ENCODE measurements around the gene MVB12B.

Gene MVB12B

DNA sequence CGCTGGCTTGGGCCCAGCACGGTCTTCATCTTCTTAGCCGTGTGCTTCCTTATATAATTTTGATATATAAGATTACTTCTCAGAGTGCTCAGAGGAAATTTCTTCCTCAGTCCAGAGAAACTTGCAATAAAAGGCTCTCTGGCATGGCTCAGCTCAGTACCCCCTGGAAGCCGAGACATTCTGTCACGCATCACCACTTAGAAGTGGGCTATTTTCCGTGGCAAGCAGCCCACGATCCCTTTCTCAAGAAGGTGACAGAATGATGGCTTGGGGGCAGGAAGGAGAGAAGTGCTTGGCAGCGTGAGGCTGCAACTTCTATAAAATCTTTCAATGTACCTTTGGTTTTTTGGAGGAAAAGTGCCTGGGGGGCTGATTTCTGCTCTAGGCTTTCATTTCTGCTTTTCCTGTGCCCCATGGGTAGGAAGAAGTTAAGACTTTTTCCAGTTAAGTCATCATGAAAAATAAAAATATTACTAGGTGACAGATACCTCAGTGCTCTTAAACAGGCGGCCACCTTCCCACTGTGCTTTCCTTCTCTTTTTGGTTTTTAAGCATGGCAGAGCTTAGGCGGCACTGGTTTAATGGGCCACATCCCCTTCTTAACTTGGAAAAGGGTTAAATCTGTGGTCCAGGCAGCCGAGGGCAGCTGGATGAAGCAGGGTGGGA is 104.6 kb downstream of the MVB12B start:
- no peak for DNase-seq (ENCODE audit: low read depth)

DNA sequence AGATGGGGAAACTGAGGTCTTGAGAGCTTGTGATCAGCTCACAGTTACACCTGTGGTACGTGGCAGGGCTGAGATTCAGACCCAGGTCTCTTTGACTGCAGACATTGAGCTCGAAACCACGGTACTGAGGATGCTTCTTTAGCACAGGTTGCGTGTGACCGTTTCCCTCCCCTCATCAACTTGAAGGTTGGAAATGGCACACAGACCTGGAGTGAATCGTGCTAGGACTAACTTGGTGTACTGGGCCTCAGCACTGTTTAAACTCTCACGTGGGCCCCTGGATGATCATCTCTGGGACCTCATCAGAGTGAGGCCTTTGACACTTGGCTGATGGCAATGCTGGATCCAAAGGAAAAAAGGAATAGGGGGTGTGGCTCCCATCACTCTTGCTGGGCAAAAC is 106.0 kb downstream of the MVB12B start:
- no peak for DNase-seq (ENCODE audit: low read depth)

DNA sequence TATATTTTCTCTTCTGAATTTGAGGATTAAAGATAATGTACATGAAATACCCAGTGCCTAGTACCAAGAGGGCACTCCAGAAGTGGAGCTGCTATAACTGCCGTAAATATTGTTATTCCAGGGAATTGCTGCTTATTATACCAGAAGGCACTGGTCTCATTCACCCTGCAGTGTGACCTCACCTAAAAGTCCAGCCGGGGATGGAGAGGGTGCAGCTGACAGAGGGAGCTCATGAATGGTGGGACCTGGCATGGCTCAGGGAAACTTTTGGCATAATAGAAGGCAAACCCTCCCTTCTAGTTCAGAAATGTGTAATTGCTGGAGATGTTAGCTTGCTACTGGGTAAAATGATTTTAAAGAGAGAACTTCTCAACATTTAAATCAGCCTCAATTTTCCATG is 108.5 kb downstream of the MVB12B start:
- no peak for DNase-seq (ENCODE audit: low read depth)

DNA sequence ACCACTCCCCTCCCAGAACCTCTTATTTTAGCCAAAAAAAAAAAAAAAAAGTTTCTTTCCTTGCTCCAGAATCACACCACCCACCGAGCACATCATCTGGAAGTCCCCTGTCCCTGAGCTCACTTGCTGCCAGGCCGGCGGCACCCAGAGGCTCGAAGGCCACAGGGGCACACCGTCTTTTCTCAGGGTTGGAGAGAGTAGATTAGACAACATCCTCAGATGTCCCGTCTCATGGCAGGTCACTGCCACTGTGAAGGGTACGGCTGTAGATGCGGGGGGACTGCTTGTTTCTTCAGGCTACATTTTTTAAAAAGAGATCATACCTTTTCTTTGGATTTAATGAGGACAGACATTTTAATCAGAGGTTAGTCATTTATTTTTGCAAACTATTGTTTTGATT is 109.0 kb downstream of the MVB12B start:
- DNase-seq (ENCODE audit: low read depth): no peak

DNA sequence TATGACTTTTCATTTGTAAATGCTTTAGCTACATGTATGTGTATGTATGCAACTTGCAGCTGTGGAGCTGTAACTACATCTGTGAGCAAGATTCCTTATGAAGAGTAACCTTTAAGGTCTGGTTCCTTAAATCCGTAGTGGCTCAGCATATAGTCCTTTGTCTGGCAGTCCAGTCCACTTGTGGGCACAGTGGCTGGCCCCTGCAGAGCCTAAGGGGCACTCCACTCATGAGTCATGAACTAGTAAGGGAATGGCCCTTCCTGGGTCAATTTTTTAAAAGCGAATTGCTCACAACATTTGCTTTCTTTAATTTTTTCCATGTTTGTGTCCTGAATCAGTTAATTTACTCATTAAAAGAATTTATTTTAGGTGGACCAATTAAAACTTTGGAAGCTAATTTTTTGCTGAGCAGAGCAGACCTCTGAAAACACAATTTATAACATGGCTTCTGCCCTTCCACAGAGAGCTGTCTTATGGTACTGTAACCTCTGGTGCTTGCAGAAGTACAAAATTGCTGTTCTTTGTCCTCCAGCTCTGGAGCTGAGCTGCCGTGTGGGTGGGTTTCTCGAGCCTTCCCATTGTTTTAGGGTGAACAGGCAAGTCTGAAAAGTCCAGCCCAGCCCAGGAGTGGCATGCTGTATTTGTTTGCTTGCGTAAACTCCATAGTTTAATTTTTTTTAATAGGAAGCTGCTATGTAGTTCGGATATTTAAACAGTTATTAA is 110.1 kb downstream of the MVB12B start:
- DNase-seq (ENCODE audit: low read depth): no peak

DNA sequence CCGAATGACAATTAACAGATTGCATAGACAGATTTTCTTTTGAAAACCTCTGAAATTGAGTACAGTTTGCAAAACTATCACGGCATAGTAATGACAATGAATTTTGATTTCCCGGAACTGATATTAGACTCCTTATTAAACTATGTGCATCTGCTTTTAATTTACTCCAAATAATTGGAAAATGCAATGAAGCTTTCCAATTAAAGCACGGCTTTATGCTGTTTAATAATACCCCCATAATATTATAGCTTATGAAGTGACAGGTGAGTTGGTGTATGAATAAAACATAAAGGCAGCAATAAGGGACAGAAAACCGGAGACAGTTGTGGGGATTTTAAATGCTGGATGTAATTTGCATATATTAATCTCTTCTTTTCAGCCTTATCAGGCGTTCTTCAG is 110.6 kb downstream of the MVB12B start:
- no peak for DNase-seq (ENCODE audit: low read depth)

DNA sequence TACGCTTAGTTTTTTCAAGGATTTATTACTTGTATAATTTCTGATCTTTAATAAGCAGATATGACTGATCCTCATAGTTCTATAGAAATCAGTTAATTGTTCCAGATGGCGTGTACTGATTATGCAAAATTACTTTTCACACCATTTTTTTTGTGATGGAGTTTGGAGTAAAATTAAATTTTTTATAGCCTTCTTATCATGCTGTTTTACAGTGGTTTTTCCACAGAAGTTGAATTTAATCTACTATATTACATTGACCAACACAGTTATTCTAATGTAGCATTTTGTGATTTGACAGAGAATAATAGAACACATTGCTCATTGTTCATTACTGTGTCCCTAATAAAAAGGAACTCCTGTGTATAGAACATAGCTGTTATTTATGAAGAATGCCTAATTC is 111.1 kb downstream of the MVB12B start:
- DNase-seq (ENCODE audit: low read depth): no peak

DNA sequence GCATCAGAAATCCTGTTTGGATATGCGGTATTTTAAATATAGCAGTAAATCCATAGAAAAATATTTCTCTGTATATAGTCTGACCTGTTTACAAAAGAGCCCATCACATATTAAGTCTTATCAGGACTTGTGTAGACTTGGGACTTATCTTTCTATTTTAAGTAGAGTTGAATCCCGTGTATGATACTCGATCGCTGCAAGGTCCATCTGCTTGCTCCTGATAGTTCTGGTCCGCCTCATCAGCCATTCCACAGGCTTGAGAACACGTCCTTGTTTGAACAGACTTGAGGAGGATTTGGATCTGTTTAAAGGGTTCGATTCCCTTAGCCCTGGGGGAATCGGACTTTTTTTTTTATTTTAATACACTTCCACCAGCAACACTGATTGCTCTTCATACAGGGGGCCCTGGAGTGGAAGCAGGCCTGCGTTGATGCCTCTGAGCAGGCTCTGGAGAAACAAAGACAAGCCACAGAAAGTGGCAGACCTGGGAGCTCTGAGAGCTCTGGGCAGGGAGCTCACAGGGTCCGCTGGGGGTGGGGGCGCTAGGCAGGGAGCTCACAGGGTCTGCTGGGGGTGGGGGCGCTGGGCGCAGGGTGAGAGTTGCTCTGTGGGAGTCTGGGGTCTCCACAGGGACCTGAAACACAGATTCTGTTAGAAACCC is 112.2 kb downstream of the MVB12B start:
- DNase-seq (ENCODE audit: low read depth): no peak

DNA sequence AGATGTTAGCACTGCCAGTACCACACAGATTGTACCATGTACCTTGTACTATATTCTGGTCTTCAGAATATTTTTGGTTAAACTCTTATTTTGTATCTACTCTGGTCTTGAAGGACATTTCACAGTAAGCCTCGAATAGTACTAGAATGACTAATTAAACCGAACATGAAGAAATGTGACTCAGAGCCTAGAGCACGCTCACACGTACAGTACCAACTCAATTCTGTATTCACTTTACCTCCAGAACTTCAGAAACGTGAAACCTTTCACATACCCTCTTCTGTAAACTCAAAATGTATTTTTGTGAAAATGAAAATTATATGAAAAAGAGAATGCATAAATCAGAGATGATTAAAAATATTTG is 112.8 kb downstream of the MVB12B start:
- peak; percentile 34 for DNase-seq (ENCODE audit: low read depth)

DNA sequence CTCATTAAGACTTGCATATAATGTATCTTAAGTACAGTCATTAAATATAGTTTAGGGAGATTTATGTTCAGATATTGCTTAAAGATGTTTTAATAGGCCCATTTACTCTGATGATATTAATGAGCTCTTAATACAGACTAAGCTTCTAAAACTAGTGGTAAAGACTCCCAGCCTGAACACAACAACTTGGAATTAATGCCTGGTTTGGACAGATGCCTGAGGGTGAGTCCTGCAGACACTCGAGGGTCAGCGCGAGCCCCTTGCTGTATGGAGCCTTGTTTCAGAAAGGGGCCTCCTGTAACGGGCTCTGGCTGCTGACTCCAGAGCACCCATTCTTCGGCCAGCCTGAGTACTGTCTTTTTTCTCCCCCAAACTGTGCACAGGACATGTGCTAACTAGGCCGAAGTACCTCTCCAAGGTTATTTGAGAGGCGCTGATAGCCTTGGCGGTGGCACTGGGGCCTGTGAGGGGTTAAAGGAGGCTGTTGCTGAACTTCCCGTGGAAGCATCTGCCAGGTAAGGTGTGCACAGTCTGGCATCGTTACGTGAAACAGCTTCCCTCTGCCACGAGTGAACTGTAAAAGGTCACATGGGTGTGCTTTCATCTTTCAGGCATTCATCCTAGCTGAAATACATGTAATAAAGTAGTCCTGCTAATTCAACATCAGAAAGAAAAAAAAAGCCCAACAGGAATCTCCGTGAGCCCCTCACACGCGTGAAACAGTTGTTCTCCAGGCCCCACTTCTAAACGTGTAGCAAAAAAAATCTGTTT is 113.4 kb downstream of the MVB12B start:
- DNase-seq (ENCODE audit: low read depth): no peak

DNA sequence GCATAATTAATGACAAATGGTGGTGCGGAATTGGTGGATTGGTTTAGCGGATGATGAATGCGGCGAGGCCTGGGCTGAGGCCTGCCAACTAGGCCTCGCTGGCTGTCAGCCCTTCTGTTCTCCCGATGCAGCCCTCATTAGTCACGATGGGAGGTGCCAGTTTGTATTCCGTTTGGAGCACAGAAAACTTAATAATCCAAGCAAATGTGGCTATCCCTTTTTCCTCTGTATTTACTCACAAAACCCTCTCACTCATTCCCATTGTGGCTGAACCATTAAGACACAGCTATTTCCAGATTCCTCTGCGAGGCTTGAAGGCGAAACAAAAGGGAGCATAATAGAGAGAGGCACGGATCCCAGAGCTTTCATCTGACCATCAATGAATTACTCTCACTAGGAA is 114.3 kb downstream of the MVB12B start:
- DNase-seq (ENCODE audit: low read depth): no peak

DNA sequence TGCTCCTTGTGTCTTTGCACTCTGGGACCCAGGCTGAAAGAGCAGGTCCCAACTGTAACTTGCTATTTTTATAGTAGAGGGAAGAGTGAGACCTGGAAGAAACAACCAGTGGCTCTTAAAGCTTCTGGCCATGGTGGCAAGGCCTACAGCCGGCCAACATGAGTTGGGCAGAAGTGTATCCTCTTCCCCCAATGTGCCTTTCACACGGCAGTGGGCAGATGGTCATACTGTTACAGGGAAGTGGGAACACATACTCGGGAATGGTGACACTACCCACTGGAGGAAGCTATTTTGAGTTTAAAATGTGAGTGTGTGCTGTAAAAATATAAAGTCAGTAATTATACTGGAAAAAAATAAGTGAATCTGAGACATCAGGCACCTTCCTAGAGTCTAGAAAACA is 116.0 kb downstream of the MVB12B start:
- no peak for DNase-seq (ENCODE audit: low read depth)

DNA sequence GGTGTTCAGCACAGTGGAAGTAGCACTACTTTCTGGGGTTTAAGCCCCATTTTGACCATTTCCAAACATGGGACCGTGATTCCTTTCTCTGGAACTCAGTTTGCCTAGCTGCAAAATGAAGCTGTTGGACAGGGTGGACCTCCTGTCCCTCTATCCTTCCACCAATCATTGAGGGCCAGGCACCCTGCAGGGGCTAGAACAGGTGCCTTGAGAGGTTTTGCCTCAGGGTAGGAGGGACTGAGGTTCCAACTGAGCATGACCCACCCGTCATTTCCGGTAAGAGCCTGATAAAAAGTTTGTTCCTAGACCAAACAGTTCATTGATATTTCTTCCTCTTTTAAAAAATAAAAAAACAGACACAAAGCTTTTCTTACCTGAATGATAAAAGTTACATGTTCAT is 116.5 kb downstream of the MVB12B start:
- no peak for DNase-seq (ENCODE audit: low read depth)

DNA sequence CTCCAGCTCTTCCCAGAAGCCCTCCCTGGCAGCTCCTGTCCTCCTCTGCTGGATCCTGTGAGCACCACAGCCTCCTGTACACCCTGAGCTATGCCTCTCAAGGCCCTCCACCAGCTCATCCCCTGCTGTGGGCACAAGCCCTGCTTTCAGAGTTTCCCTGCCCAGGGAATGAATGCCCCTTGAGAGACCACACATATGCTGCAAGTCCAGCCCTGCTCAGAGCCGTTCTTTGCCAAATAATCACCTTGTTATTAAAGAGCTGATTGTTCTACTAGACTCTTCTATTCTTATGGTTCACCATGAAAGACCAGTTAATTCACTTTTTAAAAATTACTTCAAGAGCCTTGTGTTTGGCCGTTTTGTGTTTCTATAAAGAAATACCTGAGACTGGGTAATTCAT is 121.5 kb downstream of the MVB12B start:
- no peak for DNase-seq (ENCODE audit: low read depth)

DNA sequence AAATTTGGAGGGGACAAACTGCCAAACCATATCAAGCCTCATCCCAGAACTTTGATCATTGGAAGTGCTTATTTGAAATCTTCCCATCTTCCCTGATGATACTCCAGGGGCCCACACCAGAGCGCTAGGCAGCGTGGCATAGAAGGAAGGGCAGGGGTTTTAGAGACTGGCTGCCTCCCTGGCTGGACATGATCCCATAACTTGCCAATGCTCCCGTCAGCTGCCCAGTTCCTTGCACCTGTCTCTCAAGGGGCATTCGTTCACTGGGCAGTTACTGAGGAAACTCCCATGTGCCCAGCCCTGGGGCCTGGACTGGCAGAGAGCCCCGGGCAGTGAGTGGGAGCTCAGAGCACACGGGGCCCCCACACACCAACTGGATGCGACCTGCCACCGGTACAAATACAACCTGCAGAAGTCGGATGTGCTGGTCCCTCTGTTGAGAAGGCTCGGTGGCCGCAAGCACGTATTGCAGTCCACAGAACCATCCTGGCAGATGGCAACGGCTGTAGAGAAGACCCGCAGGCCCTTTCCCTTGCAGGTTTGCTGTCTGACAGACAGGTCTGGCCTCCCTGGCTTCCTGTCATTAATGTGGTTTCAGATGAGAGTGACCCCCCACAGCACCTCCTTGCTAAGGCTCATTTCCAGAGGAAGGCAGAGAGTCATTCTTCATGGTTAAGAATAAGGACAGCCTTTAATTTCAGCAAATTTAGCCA is 122.4 kb downstream of the MVB12B start:
- no peak for DNase-seq (ENCODE audit: low read depth)

DNA sequence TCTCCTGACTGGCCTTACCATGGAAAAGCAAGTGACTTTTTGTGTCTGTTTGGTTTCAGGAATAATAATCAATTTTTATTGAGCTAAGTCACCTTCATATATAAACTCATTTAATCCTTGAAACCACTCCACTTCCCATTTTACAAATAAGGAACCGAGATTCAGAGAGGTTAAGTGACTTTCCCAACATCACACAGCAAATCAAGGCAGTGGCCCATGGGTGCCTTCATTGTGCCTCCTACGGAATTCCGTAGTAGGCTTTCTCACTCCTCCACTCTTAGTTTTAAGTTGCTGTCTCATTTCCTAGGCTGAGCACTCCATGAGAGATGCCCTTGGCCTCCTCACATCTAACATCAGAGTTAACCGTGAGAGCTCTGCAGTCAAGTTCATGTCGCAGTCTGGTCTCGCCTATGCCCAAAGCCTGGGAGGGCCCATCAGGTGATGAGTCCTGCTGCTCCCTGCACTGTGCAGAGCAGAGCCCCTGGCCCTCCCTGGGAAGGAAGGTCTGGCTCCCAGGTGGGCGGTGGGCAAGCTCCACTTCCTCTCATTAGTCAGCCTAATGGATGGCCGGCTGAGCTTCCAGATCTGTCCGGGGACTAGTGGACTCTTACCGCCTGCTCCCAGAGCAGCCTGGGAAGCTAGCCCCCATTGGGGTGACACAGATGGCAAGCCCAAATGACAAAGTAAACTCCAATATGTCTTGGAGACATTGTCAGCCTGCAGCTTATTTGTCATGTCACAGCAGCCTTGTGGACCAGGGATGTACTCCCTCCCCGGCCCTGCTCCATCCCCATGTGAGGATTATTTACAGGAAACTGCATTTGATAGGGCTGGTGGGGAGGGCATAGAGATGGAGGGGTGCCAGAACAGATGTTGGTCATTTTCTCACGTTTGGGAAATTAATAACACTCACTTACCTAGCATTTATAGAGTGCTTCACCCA is 123.4 kb downstream of the MVB12B start:
- no peak for DNase-seq (ENCODE audit: low read depth)

DNA sequence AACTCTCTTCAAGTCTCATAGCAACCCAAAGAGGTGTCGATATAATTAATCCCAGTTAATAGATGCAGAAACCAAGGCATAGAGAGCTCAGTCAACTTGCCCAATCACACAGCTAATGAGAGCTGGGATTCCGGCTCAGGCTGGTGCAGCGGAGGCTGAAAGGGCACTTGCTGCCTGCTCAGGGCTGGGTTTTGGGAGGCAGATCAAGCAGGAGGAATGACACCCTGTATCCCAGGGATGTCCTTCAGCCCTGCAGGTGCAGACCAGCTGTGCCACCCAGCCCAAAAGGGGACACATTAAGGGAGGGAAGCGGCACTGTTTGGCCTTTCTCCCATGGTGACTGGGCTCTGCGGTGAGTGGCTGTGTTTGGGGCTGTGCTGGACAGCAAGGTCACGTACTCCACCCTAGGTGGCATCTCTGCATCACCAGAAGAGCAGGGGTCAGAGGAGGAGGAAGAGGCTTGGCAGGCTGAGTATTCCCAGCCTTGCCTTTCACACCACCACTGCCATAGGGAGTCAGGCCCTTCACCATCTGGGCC is 124.1 kb downstream of the MVB12B start:
- DNase-seq (ENCODE audit: low read depth): no peak

DNA sequence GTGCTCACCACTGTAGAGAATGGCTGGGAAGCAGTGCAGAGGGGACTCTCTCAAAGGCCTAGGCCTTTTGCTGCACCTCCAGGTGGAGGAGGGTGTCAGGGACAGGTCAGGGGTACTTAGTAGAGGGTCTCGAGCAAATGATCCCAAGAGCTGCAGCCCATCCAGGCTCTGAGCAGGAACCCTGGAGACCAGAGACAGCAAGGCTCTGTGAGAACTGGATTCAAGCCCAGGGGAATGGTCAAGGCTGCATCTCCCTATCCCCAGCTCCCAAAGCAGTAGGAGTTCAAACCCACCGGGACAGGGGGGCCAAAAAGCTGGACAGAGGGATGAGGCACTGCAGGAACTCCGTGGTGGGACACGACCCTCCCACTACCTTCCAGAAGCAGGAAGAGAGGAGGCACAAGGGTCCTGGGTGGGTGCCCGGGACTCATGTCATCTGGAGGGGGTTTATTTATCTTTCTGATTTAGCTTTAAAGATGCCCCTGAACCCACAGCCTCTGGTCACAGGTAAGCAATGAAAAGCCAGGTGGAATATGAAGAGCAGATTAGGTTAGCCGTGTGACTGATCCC is 124.8 kb downstream of the MVB12B start:
- DNase-seq (ENCODE audit: low read depth): no peak

DNA sequence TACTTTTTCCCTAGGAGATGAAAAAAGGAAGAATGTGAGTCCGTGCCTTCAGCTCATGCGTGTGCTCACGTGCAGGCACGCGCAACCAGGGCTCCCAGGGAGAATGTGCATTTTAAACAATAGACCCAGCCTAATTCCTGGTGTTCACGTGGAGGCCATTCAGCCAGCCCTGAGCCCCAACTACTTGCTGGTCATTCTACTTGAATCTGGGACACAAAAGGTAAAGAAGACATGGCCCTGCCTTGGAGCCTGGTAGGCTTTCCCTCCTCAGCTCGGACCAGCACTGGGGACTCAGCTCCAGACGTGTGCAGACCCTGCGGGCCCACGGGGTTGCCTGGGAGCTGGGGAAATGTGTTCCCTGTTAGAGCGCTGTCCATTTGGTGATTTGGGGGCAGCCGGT is 125.5 kb downstream of the MVB12B start:
- no peak for DNase-seq (ENCODE audit: low read depth)
